ENCODE results near the gene FSTL4. TPM values are rescaled to one million over a fixed set of nuclear protein-coding genes. Genes with fewer than 3 reads are reported as not detected.
A peak's percentile ranks its signal among the peaks of the same experiment; 100 is the strongest.

FSTL4 gene
- polyA plus RNA-seq, 1 donor (not counting 4 experiments of a cell fraction or from before 2014, with no cell fraction given): 1.7 TPM

DNA sequence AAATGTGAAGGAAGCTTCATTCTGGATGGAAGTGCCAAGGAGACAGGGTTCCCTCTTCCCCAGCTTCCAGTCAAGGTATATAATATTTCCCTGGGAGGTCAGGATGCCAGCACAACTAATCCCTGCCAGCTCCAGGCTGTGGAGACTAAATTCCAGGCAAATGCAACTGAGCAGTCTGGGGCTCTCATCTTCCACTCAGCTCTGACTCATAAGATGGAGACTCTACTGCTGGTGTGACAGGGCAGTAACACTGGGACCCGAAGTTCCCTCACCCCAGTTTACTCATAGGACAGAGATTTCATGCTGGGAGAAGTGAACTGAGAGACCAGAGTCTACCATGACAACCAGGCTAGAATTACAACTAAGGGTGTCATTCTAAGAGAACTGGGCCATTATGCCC, 235.4 kb downstream of the FSTL4 start:
- Histone ChIP-seq H3K9ac (ENCODE audit: control insufficient read depth, extremely low read depth, insufficient read depth, low read length) (no peak overlapping the region), H4K20me1 (ENCODE audit: control insufficient read depth, extremely low read depth, insufficient read depth, low read length) (no peaks in the 10 kb centered on the region), H3K9me1 (ENCODE audit: control insufficient read depth, extremely low read depth, insufficient read depth, low read length) (no peaks in the 10 kb centered on the region), H3K4me1 (ENCODE audit: control insufficient read depth, extremely low read depth, insufficient read depth, low read length) (peaks cover 18% of the 10 kb centered on the region), H3K9me3 (ENCODE audit: control insufficient read depth, low read depth, low read length) (peaks cover 2% of the 10 kb centered on the region), H3K4me2 (ENCODE audit: control insufficient read depth, extremely low read depth, insufficient read depth, low read depth, low read length) (no peak overlapping the region), H3K27me3 (ENCODE audit: control insufficient read depth, extremely low read depth, insufficient read depth, low read length) (no peaks in the 10 kb centered on the region), H2AFZ (ENCODE audit: control insufficient read depth, low read length) (no peak overlapping the region), H3K36me3 (ENCODE audit: control insufficient read depth in 2 of 2, extremely low read depth in 1 of 2, insufficient read depth in 2 of 2, low read length in 2 of 2) (no peaks in the 10 kb centered on the region), H3K79me2 (ENCODE audit: control insufficient read depth, insufficient read depth, low read length) (no peaks in the 10 kb centered on the region), H3K4me3 (ENCODE audit: control insufficient read depth in 2 of 3, extremely low read depth in 1 of 3, insufficient read depth in 2 of 3, low read depth in 1 of 3, low read length in 3 of 3) (no peak overlapping the region), H3K27ac (ENCODE audit: control insufficient read depth, insufficient read depth, low read length) (no peak overlapping the region)
- FAIRE-seq (no peak), DNase-seq (ENCODE audit: low read depth, low spot score) (no peak)
- TF ChIP-seq EZH2 (IDR thresholded peaks at IDR 0.05; ENCODE audit: low read length): no peak
- TF ChIP-seq, protein P1, sequence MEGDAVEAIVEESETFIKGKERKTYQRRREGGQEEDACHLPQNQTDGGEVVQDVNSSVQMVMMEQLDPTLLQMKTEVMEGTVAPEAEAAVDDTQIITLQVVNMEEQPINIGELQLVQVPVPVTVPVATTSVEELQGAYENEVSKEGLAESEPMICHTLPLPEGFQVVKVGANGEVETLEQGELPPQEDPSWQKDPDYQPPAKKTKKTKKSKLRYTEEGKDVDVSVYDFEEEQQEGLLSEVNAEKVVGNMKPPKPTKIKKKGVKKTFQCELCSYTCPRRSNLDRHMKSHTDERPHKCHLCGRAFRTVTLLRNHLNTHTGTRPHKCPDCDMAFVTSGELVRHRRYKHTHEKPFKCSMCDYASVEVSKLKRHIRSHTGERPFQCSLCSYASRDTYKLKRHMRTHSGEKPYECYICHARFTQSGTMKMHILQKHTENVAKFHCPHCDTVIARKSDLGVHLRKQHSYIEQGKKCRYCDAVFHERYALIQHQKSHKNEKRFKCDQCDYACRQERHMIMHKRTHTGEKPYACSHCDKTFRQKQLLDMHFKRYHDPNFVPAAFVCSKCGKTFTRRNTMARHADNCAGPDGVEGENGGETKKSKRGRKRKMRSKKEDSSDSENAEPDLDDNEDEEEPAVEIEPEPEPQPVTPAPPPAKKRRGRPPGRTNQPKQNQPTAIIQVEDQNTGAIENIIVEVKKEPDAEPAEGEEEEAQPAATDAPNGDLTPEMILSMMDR (optimal IDR thresholded peaks at IDR 0.05 in 1 of 3, IDR thresholded peaks at IDR 0.05 in 1 of 3, conservative IDR thresholded peaks at IDR 0.05 in 1 of 3; ENCODE audit: extremely low read depth in 1 of 3, insufficient read depth in 2 of 3, low read length in 3 of 3): no peak
- dilution Hi-C loops (cut with MboI; ENCODE audit: extremely low pct_ligation_motif_present, low sequenced_read_pairs): no loop called here

DNA sequence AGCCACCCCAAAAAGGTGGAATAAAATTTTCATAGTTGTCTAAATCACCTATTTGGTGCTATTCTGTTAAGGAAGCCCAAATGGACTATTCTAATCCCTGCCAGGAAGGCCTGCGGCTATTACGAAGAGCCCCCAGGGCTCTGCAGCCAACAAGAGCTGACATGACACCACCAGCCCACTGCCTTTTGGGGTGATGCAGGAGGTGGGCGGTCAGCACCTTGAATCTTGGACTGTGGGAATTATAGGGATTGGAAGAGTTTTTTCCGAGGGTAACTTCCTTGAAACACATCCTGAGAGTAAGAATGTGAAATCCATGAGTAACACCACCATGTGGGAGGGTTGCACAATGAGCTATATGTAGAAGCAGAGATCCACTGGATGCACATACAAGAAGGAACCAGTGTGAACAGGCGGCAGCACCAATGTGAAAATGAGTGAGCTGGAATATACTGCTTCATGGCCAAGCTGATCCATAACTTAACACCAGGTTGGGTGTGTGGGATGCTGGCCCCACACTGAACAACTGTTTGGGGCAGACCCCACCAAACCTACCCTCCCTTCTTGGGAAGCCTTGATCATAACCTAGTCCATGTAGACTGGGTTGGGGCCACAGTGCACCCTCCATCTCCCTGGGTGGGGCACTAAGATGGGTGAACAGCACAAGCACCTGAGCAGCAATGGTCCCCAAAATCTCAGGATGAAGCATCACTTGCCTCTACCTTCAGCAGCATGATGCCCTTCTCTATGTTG, 239.0 kb downstream of the FSTL4 start:
- TF ChIP-seq EZH2 (IDR thresholded peaks at IDR 0.05; ENCODE audit: low read length): no peak
- TF ChIP-seq, protein P1 (optimal IDR thresholded peaks at IDR 0.05 in 1 of 3, IDR thresholded peaks at IDR 0.05 in 1 of 3, conservative IDR thresholded peaks at IDR 0.05 in 1 of 3; ENCODE audit: extremely low read depth in 1 of 3, insufficient read depth in 2 of 3, low read length in 3 of 3): peak in 1 of 3 experiments; percentile 21
- Histone ChIP-seq H3K27ac (ENCODE audit: control insufficient read depth, insufficient read depth, low read length) (peak overlapping the region; percentile 47), H3K27me3 (ENCODE audit: control insufficient read depth, extremely low read depth, insufficient read depth, low read length) (no peaks in the 10 kb centered on the region), H4K20me1 (ENCODE audit: control insufficient read depth, extremely low read depth, insufficient read depth, low read length) (no peaks in the 10 kb centered on the region), H3K4me2 (ENCODE audit: control insufficient read depth, extremely low read depth, insufficient read depth, low read depth, low read length) (peak overlapping the region; percentile 1), H3K9ac (ENCODE audit: control insufficient read depth, extremely low read depth, insufficient read depth, low read length) (no peak overlapping the region), H3K79me2 (ENCODE audit: control insufficient read depth, insufficient read depth, low read length) (no peaks in the 10 kb centered on the region), H3K4me1 (ENCODE audit: control insufficient read depth, extremely low read depth, insufficient read depth, low read length) (peaks cover 39% of the 10 kb centered on the region), H3K4me3 (ENCODE audit: control insufficient read depth in 2 of 3, extremely low read depth in 1 of 3, insufficient read depth in 2 of 3, low read depth in 1 of 3, low read length in 3 of 3) (no peak overlapping the region), H3K36me3 (ENCODE audit: control insufficient read depth in 2 of 2, extremely low read depth in 1 of 2, insufficient read depth in 2 of 2, low read length in 2 of 2) (no peaks in the 10 kb centered on the region), H3K9me3 (ENCODE audit: control insufficient read depth, low read depth, low read length) (peaks cover 2% of the 10 kb centered on the region), H2AFZ (ENCODE audit: control insufficient read depth, low read length) (no peak overlapping the region), H3K9me1 (ENCODE audit: control insufficient read depth, extremely low read depth, insufficient read depth, low read length) (no peaks in the 10 kb centered on the region)
- dilution Hi-C loops (cut with MboI; ENCODE audit: extremely low pct_ligation_motif_present, low sequenced_read_pairs): no loop called here
- DNase-seq (ENCODE audit: low read depth, low spot score): peak; percentile 52
- peak; percentile 74 for FAIRE-seq

Measured in keratinocyte (primary cell).